Type B pancreatic cell (in vitro differentiated cells): ENCODE results near the gene LEFTY2. TPM values are rescaled to one million over a fixed set of nuclear protein-coding genes. Genes with fewer than 3 reads are reported as not detected.
"Not testable (repeated sequence)": the region's sequence is repeated elsewhere in the genome, so short reads cannot be mapped to it uniquely, and the experiment has no call there.

Experiments used
- DNase-seq: peaks from one replicate; pipeline ENCODE4 v3.0.0; 2021; ENCODE audit warnings: mixed read lengths; ENCODE audit not compliant: unreplicated experiment; ENCODE audit errors: extremely low spot score
- H3K27ac Mint-ChIP-seq: 2 replicates; pipeline ENCODE4 v1.8.0; 2021; ENCODE audit warnings: mild to moderate bottlenecking, mixed read lengths
- H3K27me3 Mint-ChIP-seq: 2 replicates; pipeline ENCODE4 v1.8.0; 2021; ENCODE audit warnings: mixed read lengths
- H3K36me3 Mint-ChIP-seq: 2 replicates; pipeline ENCODE4 v1.8.0; 2021; ENCODE audit warnings: mixed read lengths
- H3K4me1 Mint-ChIP-seq: one replicate; pipeline ENCODE4 v1.8.0; 2021; ENCODE audit warnings: mixed read lengths; ENCODE audit not compliant: unreplicated experiment
- H3K4me3 Mint-ChIP-seq: 2 replicates; pipeline ENCODE4 v1.8.0; 2021; ENCODE audit warnings: mild to moderate bottlenecking, mixed read lengths
- H3K9me3 Mint-ChIP-seq: 2 replicates; pipeline ENCODE4 v1.8.0; 2021; ENCODE audit warnings: mixed read lengths
- total RNA-seq: library from RNA; stranded (reverse); gene quantifications from 2 replicates; pipeline ENCODE4 v1.2.1, GENCODE V29; 2021; ENCODE audit warnings: low replicate concordance
- TF ChIP-seq, protein P1 (sequence below): fragments of 200-600 bp; sonication (generic); conservative IDR thresholded peaks from 2 replicates; pipeline ENCODE4 v1.5.0; 2021; ENCODE audit warnings: antibody characterized with exemption, mild to moderate bottlenecking

LEFTY2 gene
- total RNA-seq, 1 donor from 2014 or later, result not detected

DNA sequence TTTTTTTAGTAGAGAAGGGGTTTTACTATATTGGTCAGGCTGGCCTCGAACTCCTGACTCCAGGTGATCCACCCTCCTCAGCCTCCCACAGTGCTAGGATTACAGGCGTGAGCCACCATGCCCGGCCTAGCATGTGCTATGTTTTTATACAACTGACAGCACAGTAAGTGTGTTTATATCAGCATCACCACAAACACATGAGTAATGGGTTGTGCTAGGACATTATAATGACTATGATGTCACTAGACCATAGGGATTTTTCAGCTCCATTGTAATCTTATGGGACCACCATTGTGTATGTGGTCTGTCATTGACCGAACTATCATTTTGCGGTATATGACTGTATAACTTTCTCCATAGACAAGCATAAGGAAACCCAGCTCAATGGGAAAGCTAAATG, 6.3 kb downstream of the LEFTY2 start:
- no peaks in the 10 kb centered on the region for H3K36me3 Mint-ChIP-seq
- no peak overlapping the region for H3K27ac Mint-ChIP-seq
- peaks cover 3% of the 10 kb centered on the region for H3K27me3 Mint-ChIP-seq

DNA sequence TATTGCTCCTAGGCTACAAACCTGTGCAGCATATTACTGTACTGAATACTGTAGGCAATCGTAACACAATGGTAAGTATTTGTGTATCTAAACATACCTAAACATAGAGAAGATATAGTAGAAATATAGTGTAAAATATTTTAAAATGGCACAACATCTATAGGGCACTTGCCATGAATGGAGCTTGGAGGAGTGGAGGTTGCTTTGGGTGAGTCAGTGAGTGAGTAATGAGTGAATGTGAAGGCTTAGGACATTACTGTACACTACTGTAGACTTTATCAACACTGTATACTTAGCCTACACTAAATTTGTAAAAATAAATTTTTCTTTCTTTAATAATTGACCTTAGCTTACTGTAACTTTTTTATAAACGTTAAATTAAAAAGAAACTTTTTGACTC, 7.9 kb downstream of the LEFTY2 start:
- TF ChIP-seq, protein P1, sequence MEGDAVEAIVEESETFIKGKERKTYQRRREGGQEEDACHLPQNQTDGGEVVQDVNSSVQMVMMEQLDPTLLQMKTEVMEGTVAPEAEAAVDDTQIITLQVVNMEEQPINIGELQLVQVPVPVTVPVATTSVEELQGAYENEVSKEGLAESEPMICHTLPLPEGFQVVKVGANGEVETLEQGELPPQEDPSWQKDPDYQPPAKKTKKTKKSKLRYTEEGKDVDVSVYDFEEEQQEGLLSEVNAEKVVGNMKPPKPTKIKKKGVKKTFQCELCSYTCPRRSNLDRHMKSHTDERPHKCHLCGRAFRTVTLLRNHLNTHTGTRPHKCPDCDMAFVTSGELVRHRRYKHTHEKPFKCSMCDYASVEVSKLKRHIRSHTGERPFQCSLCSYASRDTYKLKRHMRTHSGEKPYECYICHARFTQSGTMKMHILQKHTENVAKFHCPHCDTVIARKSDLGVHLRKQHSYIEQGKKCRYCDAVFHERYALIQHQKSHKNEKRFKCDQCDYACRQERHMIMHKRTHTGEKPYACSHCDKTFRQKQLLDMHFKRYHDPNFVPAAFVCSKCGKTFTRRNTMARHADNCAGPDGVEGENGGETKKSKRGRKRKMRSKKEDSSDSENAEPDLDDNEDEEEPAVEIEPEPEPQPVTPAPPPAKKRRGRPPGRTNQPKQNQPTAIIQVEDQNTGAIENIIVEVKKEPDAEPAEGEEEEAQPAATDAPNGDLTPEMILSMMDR, result no peak
- no peaks in the 10 kb centered on the region for H3K9me3 Mint-ChIP-seq
- no peak overlapping the region for H3K27ac Mint-ChIP-seq

More for the DNA sequence above, 6.3 kb downstream of the LEFTY2 start:
- TF ChIP-seq, protein P1, result no peak
- Mint-ChIP-seq H3K4me3 (no peak overlapping the region), H3K9me3 (no peaks in the 10 kb centered on the region), H3K4me1 (peaks cover 8% of the 10 kb centered on the region)
- DNase-seq, result no peak

GRCh38 chr1:225931270-225932136, 9.5 kb downstream of the LEFTY2 start:
- TF ChIP-seq, protein P1, result no peak
- DNase-seq, result no peak
- Mint-ChIP-seq H3K4me3 (no peak overlapping the region), H3K9me3 (no peaks in the 10 kb centered on the region), H3K36me3 (no peaks in the 10 kb centered on the region), H3K27me3 (no peaks in the 10 kb centered on the region), H3K27ac (no peak overlapping the region), H3K4me1 (peaks cover 4% of the 10 kb centered on the region)

More for the DNA sequence above, 7.9 kb downstream of the LEFTY2 start:
- H3K4me3 Mint-ChIP-seq, result no peak overlapping the region
- no peaks in the 10 kb centered on the region for H3K36me3 Mint-ChIP-seq
- H3K4me1 Mint-ChIP-seq, result peaks cover 8% of the 10 kb centered on the region
- DNase-seq, result no peak
- peaks cover 3% of the 10 kb centered on the region for H3K27me3 Mint-ChIP-seq

GRCh38 chr1:225930566-225930965, 10.5 kb downstream of the LEFTY2 start:
- H3K4me3 Mint-ChIP-seq, result no peak overlapping the region
- H3K9me3 Mint-ChIP-seq, result no peaks in the 10 kb centered on the region
- TF ChIP-seq, protein P1, result no peak
- H3K27me3 Mint-ChIP-seq, result no peaks in the 10 kb centered on the region
- no peak overlapping the region for H3K27ac Mint-ChIP-seq
- no peaks in the 10 kb centered on the region for H3K36me3 Mint-ChIP-seq
- H3K4me1 Mint-ChIP-seq, result no peaks in the 10 kb centered on the region
- DNase-seq, result no peak

DNA sequence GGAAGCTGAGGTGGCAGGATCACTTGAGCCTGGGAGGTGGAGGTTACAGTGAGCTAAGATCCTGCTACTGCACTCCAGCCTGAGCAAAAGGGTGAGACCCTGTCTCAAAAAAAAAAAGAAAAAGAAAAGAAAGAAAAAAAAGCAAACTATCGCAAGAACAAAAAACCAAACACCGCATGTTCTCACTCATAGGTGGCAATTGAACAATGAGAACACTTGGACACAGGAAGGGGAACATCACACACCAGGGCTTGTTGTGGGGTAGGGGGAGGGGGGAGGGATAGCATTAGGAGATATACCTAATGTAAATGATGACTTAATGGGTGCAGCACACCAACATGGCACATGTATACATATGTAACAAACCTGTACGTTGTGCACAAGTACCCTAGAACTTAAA, 11.6 kb downstream of the LEFTY2 start:
- H3K27ac Mint-ChIP-seq, DNase-seq, H3K36me3 Mint-ChIP-seq, H3K27me3 Mint-ChIP-seq, H3K9me3 Mint-ChIP-seq, H3K4me1 Mint-ChIP-seq, H3K4me3 Mint-ChIP-seq: not testable (repeated sequence)
